NCI-H82 (cell line): Measurements from ENCODE around the gene FRAT2.
"Not testable (repeated sequence)": the region's sequence is repeated elsewhere in the genome, so short reads cannot be mapped to it uniquely, and the experiment has no call there.

Experiments used
- DNase-seq: peaks from one replicate; lab custom pipeline; 2025; lab: John Stamatoyannopoulos, UW

Gene FRAT2

DNA sequence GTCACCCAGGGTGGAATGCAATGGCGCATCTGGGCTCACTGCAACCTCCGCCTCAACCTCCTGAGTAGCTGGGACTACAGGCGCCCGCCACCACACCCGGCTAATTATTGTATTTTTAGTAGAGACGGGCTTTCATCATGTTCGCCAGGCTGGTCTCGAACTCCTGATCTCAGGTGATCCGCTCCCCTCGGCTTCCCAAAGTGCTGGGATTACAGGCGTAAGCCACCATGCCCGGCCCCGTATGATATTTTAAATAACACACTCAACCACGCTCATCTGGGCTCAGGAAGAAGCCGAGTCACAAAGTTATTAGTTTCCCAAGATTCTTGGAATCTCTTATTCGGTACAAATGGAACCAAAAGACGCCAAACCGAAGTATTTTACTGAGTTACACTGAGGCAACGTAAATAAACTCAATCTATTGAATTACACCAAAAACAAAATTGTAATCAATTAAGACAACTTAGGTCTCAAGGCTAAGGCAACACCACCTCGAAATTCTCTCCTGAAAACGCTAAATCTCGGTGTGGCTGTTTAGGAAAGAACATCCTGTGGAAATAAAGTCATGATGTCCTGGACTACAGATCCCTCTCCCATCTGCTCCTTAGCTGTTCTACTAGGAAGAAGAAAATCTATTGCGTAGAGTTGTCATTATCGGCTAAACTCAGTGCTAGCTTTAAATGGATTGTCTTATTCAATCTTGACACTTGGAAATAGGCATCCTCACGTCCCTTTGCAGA lies 43.0 kb downstream of the FRAT2 start:
- peak; percentile 82 for DNase-seq

DNA sequence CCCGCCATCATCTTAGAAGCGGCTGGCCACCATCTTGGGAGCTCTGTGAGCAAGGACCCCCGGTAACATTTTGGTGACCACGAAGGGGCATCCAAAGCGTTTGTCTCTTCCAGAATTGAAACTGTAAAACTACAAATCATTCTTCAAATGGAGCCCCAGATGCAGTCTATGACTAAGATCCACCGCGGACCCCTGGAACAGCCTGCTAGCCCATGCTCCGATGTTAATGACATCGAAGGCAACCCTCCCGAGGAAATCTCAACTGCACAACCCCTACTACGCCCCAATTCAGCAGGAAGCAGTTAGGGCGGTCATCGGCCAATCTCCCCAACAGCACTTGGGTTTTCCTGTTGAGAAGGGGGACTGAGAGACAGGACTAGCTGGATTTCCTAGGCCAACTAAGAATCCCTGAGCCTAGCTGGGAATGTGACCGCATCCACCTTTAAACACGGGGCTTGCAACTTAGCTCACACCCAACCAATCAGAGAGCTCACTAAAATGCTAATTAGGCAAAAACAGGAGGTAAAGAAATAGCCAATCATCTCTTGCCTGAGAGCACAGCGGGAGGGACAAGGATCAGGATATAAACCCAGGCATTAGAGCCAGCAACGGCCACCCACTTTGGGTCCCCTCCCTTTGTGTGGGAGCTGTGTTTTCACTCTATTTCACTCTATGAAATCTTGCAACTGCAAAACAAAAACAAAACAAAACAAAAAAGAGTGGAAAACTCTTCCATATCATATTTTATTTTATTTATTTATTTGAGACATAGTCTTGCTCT lies 43.8 kb downstream of the FRAT2 start:
- peak; percentile 31 for DNase-seq

DNA sequence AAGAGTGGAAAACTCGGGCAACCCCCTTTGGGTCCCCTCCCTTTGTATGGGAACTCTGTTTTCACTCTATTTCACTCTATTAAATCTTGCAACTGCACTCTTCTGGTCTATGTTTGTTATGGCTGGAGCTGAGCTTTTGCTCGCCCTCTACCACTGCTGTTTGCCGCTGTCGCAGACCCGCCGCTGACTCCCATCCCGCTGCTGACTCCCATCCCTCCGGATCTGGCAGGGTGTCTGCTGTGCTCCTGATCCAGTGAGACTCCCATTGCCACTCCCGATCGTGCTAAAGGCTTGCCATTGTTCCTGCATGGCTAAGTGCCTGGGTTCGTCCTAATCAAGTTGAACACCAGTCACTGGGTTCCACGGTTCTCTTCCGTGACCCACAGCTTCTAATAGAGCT lies 44.5 kb downstream of the FRAT2 start:
- not testable (repeated sequence) for DNase-seq
